Measurements from ENCODE around the gene NPHS1. TPM values are rescaled to one million over a fixed set of nuclear protein-coding genes. Genes with fewer than 3 reads are reported as not detected.

NPHS1 gene
- total RNA-seq, 2 donors from 2014 or later: not detected

DNA sequence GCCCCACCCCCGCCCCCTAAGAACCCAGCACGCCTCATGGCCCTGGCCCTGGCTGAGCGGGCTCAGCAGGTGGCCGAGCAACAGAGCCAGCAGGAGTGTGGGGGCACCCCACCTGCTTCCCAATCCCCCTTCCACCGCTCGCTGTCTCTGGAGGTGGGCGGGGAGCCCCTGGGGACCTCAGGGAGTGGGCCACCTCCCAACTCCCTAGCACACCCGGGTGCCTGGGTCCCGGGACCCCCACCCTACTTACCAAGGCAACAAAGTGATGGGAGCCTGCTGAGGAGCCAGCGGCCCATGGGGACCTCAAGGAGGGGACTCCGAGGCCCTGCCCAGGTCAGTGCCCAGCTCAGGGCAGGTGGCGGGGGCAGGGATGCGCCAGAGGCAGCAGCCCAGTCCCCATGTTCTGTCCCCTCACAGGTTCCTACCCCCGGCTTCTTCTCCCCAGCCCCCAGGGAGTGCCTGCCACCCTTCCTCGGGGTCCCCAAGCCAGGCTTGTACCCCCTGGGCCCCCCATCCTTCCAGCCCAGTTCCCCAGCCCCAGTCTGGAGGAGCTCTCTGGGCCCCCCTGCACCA lies 65.0 kb downstream of the NPHS1 start:
- H3K27ac ChIP-seq: no peak overlapping the region
- H3K36me3 ChIP-seq: no peaks in the 10 kb centered on the region
- DNase-seq (ENCODE audit: low spot score): no peak

DNA sequence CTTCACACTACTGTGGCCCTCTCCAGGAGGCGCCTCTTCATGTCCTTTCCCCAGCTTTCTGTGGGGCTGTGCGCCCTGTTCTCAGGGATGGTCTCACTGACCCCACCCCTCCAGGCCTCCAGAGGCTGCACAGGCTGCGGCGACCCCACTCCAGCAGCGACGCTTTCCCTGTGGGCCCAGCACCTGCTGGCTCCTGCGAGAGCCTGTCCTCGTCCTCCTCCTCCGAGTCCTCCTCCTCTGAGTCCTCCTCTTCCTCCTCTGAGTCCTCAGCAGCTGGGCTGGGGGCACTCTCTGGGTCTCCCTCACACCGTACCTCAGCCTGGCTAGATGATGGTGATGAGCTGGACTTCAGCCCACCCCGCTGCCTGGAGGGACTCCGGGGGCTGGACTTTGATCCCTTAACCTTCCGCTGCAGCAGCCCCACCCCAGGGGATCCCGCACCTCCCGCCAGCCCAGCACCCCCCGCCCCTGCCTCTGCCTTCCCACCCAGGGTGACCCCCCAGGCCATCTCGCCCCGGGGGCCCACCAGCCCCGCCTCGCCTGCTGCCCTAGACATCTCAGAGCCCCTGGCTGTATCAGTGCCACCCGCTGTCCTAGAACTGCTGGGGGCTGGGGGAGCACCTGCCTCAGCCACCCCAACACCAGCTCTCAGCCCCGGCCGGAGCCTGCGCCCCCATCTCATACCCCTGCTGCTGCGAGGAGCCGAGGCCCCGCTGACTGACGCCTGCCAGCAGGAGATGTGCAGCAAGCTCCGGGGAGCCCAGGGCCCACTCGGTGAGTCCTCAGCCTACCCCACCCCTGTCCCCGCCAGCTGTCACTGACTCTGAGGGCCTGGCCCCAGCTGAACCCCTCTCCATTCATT lies 65.8 kb downstream of the NPHS1 start:
- H3K4me1 ChIP-seq: no peaks in the 10 kb centered on the region
- H3K4me3 ChIP-seq: no peak overlapping the region
- no peaks in the 10 kb centered on the region for H3K36me3 ChIP-seq
- no peaks in the 10 kb centered on the region for H3K27me3 ChIP-seq
- TF ChIP-seq, protein P1, sequence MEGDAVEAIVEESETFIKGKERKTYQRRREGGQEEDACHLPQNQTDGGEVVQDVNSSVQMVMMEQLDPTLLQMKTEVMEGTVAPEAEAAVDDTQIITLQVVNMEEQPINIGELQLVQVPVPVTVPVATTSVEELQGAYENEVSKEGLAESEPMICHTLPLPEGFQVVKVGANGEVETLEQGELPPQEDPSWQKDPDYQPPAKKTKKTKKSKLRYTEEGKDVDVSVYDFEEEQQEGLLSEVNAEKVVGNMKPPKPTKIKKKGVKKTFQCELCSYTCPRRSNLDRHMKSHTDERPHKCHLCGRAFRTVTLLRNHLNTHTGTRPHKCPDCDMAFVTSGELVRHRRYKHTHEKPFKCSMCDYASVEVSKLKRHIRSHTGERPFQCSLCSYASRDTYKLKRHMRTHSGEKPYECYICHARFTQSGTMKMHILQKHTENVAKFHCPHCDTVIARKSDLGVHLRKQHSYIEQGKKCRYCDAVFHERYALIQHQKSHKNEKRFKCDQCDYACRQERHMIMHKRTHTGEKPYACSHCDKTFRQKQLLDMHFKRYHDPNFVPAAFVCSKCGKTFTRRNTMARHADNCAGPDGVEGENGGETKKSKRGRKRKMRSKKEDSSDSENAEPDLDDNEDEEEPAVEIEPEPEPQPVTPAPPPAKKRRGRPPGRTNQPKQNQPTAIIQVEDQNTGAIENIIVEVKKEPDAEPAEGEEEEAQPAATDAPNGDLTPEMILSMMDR (IDR thresholded peaks at IDR 0.05): no peak
- DNase-seq (ENCODE audit: low spot score): no peak
- H3K9me3 ChIP-seq: no peaks in the 10 kb centered on the region
- no peak overlapping the region for H3K27ac ChIP-seq

More for the DNA sequence above, 65.0 kb downstream of the NPHS1 start:
- Histone ChIP-seq H3K27me3 (no peaks in the 10 kb centered on the region), H3K4me1 (no peaks in the 10 kb centered on the region), H3K4me3 (no peak overlapping the region), H3K9me3 (no peaks in the 10 kb centered on the region)
- TF ChIP-seq, protein P1 (IDR thresholded peaks at IDR 0.05): no peak

DNA sequence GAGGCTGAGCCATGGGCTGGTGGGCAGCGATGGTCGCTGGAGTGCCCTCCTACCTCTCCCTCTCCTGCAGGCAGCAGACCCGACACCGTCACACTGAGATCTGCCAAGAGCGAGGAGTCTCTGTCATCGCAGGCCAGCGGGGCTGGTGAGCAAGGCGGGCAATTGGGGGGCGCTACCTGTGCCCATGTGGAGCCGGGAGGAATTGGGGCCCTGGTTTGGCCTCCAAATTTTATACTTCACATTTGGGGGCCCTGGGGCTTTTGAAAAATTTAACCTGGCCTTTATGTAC lies 67.0 kb downstream of the NPHS1 start:
- TF ChIP-seq, protein P1 (IDR thresholded peaks at IDR 0.05): no peak
- Histone ChIP-seq H3K27me3 (no peaks in the 10 kb centered on the region), H3K4me1 (no peaks in the 10 kb centered on the region), H3K27ac (no peak overlapping the region), H3K36me3 (peaks cover 8% of the 10 kb centered on the region), H3K4me3 (no peak overlapping the region), H3K9me3 (no peaks in the 10 kb centered on the region)
- DNase-seq (ENCODE audit: low spot score): no peak

DNA sequence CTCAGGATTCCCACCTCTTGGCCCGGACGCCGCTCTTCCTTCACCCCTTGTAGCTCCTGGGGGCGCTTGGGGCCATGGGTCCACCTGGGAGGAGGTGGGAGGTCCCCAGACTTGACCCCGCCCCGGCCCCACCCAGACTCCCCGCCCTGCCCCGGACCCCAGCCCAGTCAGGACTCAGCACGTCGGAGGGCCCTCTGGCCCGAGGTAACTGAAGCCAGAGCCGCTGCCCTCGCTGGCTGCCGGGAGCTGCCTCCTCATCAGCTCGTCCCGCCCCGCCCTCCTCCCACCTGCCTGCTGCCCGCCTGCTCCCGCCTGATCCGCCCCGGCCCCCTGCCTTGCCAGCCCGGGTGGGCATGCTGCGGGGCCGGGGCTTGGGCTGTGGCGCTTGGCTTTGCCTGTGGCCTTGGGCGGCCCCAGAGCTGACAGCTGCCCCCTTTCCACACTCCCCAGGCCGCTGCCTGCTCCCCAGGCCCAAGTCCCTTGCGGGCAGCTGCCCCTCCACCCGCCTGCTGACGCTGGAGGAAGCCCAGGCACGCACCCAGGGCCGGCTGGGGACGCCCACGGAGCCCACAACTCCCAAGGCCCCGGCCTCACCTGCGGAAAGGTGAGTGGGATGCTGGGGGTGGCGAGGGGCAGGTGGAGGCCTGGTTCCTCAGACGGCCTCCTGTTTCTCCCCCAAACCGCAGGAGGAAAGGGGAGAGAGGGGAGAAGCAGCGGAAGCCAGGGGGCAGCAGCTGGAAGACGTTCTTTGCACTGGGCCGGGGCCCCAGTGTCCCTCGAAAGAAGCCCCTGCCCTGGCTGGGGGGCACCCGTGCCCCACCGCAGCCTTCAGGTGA lies 67.6 kb downstream of the NPHS1 start:
- TF ChIP-seq, protein P1 (IDR thresholded peaks at IDR 0.05): no peak
- H3K4me1 ChIP-seq: no peaks in the 10 kb centered on the region
- H3K27ac ChIP-seq: no peak overlapping the region
- H3K36me3 ChIP-seq: peaks cover 8% of the 10 kb centered on the region
- no peak overlapping the region for H3K4me3 ChIP-seq
- H3K9me3 ChIP-seq: no peaks in the 10 kb centered on the region
- no peak for DNase-seq (ENCODE audit: low spot score)
- no peaks in the 10 kb centered on the region for H3K27me3 ChIP-seq

DNA sequence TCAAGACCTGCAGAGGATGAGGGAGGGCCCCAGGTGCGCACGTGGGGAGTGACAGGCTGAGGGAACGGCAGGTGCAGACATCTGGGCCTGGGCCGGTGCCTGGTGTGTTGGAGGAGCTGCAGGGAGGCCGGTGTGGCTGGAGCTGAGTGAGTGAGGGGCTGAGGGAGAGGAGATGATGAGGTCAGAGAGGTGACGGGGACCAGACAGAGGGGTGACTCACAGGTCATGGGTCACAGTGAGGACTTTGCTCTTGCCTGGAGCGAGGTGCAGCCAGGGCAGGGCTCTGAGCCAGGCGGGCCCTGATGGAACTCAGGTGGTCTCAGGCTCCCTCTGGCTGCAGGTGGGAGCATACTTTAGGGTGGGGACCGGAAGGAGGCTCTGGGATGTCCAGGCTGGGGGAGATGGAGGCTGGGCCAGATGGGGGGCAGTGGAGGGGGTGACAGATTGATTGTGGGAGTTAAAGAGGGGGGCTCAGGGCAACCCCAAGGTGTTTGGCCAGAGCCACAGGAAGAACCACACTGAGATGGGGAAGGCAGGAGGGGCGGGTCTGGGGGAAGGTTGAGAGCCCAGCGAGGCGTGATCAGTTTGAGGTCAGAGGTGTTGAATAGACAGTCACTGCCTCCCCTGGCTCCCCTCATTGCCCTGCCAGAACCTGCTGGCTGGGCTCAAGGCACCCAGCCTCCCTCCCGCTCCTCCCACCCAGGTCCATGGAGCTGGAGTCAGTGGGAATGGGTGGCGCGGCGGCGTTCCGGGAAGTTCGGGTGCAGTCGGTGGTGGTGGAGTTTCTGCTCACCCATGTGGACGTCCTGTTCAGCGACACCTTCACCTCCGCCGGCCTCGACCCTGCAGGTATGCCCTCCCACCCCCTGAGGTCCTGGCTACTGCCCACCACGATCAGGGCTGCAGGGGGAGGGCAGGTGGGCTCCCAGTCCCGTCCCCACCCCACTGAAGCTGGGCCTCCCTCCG lies 68.6 kb downstream of the NPHS1 start:
- no peaks in the 10 kb centered on the region for H3K27me3 ChIP-seq
- H3K9me3 ChIP-seq: no peaks in the 10 kb centered on the region
- no peak overlapping the region for H3K27ac ChIP-seq
- DNase-seq (ENCODE audit: low spot score): no peak
- H3K4me1 ChIP-seq: no peaks in the 10 kb centered on the region
- H3K36me3 ChIP-seq: peaks cover 8% of the 10 kb centered on the region
- H3K4me3 ChIP-seq: no peak overlapping the region
- TF ChIP-seq, protein P1 (IDR thresholded peaks at IDR 0.05): no peak
